Fibroblast of upper back skin (primary cell): ENCODE data around the gene LRRC46.

Source experiments
- DNase-seq: peaks from one replicate; pipeline ENCODE4 v3.0.0-alpha.2; 2013

The LRRC46 gene

DNA sequence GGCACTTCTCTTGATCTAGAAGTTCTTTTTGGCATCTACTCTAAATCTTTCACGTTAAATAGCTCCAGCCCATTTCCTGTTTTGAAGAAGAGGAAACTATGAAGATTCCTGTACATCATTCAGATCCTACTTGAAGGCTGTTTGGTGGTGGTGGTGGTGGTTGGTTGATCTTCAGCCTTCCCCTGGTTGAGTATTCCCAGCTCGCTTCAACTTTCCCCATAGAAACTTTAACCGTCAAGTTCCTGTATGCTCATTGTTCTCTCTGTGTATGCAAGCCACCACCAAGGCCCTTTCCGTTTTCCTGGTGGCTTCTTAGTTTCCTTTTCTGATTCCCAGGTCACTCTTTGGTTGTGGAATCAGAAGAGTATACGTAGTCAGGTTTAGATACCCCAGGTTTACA lies 3.3 kb downstream of the LRRC46 start:
- DNase-seq = no peak

GRCh38 chr17:47836601-47837000 lies 5.1 kb downstream of the LRRC46 start:
- no peak for DNase-seq

GRCh38 chr17:47837401-47838039 lies 6.0 kb downstream of the LRRC46 start:
- no peak for DNase-seq

- no peak for DNase-seq
Measured at GRCh38 chr17:47838636-47839035, 7.2 kb downstream of the LRRC46 start.

GRCh38 chr17:47839071-47839470 lies 7.6 kb downstream of the LRRC46 start:
- DNase-seq = no peak

- no peak for DNase-seq
Measured at GRCh38 chr17:47840001-47840741, 8.7 kb downstream of the LRRC46 start.

DNA sequence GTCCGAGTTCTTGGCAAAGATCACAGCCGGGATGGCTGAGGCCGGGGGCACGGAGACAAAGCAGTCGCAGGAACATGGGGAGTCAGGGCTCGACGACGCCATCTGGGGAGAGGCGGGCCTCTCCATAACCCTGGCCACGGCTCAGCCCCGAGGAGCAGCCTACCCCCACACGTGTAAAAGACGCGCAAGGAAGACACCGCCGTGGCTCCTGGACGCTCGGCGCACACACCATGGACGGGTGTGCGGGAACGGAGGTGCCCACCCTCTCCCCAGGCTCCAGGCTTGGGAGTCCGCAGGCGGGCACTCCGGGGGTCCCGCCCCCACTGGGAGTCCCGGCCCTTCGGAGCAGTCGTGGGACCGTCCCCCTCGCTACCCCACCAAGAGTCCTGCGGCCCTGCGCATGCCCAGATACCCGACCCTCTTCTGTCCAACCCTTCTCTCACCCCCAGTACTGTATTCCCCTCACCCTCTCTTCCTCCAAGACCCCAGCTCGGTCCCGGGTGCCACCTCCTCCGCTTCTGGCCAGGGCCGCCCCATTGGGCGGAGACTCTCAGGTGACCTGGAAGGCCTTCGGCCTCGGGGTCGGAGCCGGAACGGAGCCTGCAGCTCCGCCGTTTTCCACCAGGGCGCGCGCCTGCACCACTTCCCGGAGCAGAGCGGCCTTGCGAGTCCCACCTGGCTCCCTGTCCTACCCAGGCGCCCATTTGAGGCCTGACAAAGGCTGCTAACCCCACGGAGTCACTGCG lies 9.4 kb downstream of the LRRC46 start, which contains the start of gene SCRN2:
Gene SCRN2, minus strand, starts transcription at position 532 of the 746 bp plus-strand sequence. Its CDS starts 430 bp downstream, at position 102.
- DNase-seq = peak; percentile 79

DNA sequence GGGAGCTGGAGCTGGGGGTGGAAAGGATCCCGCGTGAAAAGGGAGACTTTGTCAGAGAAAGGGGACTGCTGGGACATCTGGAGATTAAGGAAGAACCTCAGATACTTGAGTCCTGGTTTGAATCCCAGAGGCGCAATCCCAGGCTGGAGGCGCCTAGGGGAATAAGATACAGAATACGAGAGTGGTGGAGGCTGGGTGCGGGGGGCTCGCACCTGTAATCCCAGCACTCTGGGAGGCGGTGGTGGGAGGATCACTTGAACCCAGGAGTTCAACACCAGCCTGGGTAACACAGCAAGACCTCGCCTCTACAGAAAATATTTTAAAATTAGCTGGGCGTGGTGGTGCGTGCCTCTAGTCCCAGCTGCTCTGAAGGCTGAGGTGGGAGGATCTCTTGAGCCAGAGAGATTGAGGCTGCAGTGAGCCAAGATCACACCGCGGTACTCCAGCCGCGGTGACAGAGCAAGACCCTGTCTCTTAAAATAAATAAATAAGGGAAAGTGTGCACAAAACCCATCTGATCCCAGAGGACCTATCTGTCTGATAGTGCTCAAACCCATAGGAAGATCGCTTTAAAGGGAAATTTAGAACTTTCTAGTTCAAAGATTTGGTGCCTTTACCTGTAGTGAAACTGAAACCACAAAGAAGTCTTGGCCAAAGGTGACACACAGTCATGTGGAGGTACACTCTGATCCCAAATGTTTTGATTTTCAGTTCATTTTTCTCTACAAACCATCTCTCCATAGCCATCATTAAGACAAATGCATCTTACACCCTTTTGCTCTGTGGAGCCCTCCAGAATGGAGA lies 10.2 kb downstream of the LRRC46 start:
- DNase-seq = no peak

- no peak for DNase-seq
Measured at GRCh38 chr17:47843391-47843730, 11.9 kb downstream of the LRRC46 start.

DNA sequence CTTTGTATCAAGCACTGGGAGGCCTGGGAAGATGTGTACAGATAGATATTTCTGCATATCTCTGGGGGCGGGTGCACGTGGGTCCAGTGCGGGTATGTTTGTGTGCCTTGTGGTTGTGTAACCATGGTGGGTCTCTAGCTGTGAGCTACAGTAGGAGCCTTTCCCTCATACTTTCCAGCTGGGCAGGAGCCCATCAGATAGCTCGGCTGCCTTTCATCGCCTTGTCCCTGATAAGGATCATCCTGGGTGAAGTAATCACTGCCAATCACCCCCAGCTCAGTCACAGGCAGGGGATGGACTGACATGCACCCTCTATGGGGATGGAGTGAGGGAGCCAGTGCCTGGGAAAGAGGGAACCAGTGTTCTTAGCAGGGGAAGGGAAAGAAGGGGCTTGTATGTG lies 12.8 kb downstream of the LRRC46 start:
- peak; percentile 23 for DNase-seq

- DNase-seq = peak; percentile 32
Measured at GRCh38 chr17:47844814-47845715, 13.6 kb downstream of the LRRC46 start.

- no peak for DNase-seq
Measured at GRCh38 chr17:47845716-47846075, 14.2 kb downstream of the LRRC46 start.

- no peak for DNase-seq
Measured at GRCh38 chr17:47846716-47847340, 15.4 kb downstream of the LRRC46 start.

DNA sequence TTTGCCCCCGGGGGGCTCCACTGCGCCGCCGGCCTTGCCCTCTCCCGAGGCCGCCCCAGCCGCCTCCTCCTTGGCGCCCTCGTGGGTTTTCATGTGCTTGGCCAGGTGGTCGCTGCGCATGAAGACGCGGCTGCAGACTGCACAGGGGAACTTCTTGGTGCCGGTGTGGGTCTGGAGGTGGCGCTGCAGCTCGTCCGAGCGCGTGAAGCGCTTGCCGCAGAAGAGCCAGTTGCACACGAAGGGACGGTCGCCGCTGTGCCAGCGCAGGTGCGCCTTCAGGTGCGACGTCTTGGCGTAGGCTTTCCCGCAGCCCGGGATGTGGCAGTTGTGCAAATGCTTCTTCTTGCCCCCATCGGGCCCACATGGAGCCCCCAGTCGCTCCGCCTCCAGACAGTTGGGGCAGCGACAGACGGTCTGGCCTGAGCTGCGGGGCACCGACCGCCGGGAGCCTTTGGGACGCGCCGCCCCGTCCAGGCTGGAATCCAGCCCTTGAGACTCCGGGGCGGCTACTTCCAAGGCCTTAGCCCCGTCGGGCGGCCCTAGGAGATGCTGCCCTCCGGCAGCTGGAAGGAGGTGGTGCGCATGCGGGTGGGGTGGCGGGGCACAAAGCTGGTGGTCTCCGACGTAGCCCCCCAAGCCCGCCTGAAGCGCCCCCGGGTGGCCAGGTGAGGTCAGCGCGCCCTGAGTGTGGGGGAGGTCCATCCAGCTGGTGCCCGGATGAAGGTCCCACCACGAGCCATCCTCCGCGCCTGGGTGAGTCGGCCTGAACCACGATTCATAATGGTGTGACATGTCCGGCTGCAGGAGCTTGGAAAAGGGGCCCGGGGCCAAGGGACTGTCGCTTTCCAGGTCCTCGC lies 16.1 kb downstream of the LRRC46 start:
- no peak for DNase-seq

DNA sequence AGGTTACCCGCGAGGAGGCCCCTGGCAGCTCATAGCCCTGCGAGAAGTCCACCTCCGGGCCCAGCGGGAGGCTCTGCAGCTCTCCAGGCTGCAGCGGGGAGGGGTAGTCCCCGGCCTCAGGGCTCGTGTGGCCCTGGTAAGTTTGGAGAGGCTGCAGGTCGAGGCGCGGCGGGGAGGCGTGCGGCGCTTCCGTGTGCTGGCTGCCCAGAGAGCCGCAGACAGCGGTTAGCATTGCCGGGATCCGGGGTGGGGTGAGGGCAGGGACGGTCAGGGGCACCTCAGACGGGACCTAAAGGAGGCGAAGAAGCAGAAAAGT lies 16.7 kb downstream of the LRRC46 start:
- no peak for DNase-seq

- no peak for DNase-seq
Measured at GRCh38 chr17:47850373-47850691, 18.9 kb downstream of the LRRC46 start.

- peak; percentile 33 for DNase-seq
Measured at GRCh38 chr17:47850692-47851573, 19.5 kb downstream of the LRRC46 start, which contains the start of gene SP6. TSS of gene SP6 (minus strand) at chr17:47851163. CDS start at chr17:47848429, 2,734 bp downstream.

DNA sequence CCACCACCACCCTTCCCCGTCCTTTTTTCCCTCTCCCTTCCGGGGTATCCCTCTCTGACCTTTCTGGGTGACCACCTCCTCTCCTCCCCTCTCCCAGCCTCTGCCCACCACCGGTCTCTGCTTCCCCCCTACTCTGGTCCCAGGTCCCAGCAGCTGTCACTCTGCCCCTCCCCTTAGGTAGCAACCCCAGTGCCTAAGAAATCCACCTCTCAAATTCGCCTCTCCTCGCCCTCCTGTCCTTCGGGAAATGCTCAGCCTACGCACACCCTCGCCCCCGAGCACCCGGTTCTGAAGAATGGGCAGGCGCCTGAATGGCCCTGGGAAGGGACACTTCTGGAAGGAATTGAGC lies 20.3 kb downstream of the LRRC46 start:
- no peak for DNase-seq

DNA sequence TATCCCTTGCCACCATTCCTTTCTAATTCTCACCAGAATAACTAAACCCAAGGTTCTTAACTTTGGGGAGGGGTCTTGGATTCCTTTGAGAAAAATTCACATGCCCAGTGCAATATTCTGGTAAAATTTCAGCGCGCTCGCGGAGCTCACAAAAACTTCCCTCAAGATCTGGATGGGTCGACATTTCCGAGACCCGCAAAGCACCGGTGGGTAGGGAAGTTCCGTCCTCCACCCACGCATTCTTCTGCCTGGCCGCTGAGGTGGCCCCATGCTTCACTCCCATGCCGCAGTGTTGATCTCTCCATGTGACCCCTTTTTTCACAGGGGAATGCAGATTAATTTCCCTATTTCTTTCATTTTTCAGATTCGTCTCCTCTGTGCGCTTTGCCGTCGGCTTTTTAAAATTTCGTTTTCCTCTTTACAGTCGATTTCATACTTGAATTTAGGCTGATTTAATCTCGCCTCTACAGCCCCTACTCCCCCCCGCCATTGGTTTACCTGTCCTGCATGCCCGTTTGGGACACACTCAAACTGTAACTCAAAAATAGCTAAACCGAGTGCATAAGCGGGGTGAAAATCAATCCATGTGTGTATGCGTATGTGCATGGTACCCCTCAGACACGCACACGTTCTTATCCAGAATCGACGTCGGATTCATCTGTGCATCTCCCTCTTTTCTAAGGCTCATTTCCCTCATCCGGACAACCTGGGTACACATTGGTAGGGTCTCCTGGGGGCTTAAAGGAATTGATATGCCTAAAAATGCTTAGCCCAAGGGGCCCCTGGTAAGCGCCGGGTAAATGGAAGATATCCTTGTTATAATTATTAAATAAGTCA lies 20.9 kb downstream of the LRRC46 start:
- DNase-seq = no peak
